ENCODE results near the gene TAS2R13.

The TAS2R13 gene, protein sequence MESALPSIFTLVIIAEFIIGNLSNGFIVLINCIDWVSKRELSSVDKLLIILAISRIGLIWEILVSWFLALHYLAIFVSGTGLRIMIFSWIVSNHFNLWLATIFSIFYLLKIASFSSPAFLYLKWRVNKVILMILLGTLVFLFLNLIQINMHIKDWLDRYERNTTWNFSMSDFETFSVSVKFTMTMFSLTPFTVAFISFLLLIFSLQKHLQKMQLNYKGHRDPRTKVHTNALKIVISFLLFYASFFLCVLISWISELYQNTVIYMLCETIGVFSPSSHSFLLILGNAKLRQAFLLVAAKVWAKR

DNA sequence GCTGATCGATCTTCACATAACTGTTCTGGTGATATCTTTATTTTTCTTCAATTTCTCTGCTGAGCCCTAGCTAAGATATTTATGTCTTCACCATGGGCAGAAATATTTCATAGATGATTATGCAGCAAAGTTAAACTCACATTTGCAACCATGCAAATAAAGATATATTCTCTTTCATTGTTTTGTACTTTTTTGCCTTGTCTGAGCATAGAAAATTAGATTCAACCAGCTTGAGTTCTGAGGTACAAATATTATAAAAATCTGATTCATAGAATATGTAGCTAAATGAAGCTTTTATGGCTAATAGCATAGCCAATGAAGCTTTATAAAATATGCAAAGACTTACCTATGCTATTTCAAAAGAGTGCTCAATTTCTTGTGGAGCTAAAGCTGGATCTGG is at the start of gene TAS2R13:
Gene TAS2R13 (minus strand): TSS at position 101 of the 400 bp plus-strand sequence. CDS start 264 bp downstream, outside the sequence.
- DNase-seq: no peak

DNA sequence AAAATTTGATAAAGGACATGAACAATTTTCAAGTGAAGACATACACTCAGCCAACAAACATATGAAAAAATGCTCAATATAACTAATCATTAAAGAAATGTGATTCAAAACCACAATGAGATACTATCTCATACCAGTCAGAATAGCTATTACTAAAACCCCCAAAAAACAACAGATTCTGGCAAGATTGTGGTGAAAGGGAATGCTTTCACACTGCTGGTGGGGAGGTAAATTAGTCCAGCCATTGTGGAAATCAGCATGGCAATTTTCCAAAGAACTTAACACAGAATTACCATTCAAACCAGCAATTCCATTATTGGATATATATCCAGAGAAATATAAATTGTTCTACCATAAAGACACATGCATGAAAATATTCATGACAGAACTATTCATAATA is 48.4 kb upstream of the TAS2R13 start:
- DNase-seq: no peak

DNA sequence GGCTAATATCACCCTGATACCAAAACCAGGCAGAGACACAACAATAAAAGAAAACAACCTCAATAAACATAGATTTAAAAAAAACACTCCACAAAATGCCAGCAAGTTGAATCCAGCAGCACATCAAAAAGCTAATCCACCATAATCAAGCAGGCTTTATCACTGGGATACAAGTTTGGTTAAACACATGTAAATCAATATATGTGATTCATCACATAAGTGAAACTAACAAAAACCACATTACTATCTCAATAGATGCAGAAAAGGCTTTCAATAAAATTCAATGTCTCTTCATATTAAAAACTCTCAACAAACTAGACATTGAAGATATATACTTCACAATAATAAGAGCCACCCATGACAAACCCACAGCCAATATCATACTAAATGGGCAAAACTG is 46.7 kb upstream of the TAS2R13 start:
- DNase-seq: no peak

DNA sequence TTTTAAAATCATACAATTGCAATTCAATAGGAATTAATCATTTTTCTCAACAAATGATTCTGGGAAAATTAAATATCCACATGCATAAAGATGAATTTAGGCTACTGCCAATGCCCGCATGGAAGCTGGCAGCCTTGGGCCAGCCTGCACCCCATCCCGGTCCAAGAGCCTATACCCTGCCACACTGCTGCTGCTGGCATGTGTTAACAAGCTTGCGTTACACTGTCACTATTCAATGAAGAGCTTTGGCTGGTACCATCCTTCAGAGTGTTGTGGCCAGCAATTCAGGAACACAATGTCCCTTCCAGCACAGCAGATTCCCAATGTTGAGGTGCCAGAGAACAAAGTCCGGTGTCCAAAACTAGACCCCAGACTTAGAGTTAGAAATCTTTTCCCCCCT is 43.3 kb upstream of the TAS2R13 start:
- no peak for DNase-seq

DNA sequence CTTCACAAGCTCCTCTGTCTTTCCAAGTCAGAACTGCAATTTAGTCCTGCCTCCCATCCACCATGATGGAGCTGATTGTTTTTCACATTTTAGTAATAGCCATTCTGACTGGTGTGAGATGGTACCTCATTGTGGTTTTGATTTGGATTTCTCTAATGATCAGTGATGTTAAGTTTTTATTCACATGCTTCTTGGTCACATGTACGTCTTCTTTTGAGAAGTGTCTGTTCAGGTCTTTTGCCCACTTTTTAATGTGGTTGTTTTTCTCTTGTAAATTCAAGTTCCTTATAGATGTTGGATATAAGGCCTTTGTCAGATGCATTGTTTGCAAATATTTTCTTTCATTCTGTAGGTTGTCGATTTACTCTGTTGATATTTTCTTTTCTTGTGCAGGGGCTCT is 33.8 kb upstream of the TAS2R13 start:
- DNase-seq: no peak

DNA sequence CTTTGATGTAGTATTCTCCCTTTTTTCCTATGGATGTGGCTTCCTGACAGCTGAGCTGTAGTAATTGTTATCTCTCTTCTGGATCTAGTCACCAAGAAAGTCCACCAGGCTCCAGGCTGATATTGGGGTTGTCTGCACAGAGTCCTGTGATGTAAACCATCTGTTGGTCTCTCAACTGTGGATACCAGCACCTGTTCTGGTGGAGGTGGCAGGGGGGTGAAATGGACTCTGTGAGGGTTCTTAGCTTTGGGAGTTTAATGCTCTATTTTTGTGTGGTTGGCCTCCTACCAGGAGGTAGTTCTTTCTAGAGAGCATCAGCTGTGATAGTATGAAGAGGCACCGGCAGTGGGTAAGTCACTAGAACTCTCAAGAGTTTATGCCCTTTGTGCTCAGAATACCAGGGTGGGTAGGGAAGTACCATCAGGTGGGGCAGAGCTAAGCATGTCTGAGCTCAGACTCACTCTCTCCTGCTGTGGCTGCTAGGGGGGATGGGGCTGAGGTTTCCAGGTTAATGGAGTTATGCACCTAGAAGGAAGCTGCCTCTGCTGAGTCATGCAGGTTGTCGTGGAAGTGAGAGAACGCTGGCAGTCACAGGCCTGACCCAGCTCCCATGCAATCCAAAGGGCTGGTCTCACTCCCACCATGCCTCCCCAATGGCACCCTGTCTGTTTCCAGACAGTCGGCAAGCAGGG is 32.7 kb upstream of the TAS2R13 start:
- no peak for DNase-seq

DNA sequence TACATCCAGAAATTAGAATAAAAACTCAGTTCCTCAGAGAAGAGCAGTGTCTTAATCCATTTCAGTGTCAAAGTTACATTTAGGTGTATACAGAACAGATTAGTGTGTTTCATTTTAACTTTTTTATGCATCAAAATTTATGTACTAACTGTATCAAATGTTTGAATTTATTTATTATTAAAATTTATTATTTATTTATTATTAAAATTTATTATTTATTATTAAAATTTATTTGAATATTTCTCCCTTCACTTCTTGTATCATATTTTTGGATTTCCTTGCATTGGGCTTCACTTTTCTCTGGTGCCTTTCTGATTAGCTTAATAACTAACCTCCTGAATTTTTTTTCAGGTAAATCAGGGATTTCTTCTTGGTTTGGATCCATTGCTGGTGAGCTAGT is 32.0 kb upstream of the TAS2R13 start:
- no peak for DNase-seq

DNA sequence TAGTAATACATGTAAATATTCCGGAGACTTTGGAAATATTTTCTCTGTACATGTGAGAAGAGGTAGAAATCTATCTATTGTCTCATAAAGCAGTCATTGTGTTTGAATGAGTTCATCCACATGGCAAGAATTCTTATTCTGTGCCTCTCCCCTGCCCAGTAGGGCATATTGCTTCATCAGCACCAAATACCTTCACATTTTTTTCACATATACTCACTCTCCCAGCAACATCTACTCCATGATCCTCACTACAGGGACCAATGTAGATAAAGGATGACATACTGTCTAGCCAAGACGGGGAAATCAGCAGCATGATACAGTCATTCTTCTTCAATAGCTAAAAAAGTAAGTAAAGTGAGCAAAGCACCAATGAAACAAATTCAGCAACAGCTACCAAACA is 31.0 kb upstream of the TAS2R13 start:
- no peak for DNase-seq

DNA sequence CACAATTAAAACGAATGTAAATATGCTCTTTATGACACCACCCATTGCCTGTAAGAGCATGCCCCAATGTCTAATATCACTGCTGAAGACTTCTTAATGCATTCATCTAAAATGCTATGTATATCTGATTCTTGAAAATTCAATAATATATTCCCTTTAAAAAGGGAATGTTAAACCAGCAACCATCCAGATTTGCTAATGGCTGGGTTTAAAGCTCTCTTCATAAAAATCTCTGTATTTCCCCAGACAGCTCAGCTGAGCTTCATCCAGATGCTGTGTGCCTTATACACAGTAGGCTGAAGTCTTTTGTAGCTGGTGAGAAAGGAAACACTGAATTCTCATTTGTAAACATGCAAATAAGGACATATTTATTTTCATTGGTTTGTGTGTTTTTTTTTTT is 29.8 kb upstream of the TAS2R13 start, which contains the start of gene TAS2R14:
Gene TAS2R14 (minus strand): TSS at position 101 of the 400 bp plus-strand sequence. CDS start 56 bp downstream, at position 45.
- DNase-seq: no peak

DNA sequence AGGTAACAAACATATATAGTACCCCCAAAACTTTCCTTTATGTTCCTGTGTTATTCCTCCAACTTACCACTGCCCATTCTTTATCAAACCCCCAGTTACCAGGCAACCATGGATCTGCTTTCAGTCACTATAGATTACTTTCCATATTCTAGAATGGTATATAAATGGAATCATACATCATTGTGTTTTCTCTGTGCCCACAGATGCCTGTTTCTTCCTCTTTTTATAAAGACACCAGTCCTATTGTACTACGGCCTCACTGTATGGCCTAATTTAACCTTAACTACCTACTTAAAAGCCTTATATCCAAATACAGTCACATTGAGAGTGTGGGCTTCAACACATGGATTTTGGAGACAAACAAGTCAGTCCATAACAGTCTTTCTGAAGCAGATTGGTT is 27.1 kb upstream of the TAS2R13 start:
- no peak for DNase-seq

DNA sequence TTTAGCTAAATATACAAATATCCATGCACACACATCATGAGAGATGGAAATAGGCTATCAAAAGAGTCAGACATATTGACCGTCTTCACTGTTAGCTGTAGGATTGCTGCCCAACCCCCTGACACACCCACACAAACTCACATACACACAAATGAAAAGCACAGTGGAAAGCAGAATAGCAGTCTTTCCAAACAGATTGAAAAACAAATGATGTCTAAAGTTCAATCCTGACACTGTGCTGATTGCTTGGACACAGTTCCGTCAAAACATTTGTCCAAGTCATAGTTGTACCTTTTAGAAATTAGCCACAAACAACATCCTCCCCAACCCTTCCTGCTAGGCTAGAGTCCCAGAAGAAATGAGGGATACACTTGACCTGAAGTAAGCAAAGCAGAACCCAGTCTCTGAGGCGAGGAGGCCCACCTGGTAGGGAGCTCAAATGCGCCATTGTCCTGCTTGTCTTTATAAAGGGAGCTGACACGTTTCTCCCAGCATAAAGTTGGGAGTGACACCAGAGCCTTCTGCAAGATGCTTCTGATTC is 19.5 kb upstream of the TAS2R13 start, which contains the start of gene PRH2:
Gene PRH2 (plus strand): TSS at position 491 of the 541 bp plus-strand sequence. CDS start 38 bp downstream, at position 529.
- no peak for DNase-seq

DNA sequence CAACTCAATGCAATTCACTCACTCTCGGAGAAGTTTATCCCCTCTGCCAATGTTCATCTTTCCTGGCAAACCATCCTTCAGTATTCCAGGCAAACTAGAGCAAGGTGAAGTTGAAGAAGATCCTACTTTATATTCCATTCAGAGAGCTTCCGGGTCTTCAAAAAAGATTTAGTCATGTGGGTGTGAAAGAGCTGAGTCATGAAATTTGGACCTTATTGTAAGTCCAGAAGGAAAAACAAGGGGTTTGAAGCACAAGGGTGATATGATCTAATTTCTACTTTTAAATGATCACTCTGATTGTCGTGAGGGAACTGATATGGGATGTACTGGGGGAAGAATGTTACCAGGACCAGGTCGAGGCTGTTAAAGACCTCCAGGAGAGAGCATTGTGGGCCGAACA is 16.9 kb upstream of the TAS2R13 start:
- DNase-seq: no peak

DNA sequence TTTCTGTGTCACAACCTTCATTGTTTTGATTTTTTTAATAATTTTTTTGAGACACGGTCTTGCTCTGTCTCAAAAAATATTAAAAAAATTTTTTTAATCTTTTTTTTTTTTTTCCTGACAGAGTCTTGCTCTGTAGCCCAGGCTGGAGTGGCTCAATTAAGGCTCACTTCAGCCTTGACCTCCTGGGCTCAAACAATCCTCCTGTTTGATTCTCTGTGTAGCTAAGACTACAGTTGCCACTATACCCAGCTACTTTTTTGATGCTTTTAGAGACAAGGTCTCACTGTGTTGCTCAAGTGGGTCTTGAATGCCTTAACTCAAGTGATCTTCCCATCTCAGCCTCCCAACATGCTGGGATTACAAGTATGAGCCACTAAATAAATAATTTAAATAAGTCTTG is 10.4 kb upstream of the TAS2R13 start:
- no peak for DNase-seq

DNA sequence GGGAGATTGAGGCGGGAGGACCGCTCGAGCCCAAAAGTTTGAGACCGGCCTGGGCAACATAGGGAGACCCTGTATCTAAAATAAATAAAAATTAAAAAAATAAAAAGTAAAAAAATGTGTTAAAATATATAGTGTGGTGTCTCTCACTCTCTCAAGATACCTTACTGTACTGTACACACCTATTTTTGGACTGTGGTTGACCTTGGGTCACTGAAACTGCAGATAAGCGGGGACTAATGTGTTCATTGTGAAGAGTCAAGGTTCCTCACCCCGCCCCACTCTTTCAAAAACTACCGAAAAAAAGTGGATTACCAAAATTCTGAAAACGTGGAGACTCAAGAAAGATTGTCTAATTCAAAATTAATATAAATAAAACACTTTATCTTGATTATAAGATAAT is 1.0 kb upstream of the TAS2R13 start:
- no peak for DNase-seq

DNA sequence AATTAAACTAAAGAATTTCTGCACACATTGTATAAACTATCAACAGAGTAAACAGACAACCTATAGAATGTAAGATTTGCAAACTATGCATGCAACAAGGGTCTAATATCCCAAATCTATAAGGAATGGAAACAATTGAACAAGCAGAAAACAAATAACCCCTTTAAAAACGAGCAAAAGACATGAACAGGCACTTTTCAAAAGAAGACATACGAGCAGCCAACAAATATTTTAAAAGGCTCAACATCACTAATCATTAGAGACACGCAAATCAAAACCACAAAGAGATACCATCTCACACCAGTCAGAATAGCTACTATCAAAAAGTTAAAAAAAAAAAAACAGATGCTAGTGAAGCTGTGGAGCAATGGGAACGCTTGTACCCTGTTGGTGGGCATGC is 4.7 kb downstream of the TAS2R13 start:
- no peak for DNase-seq

DNA sequence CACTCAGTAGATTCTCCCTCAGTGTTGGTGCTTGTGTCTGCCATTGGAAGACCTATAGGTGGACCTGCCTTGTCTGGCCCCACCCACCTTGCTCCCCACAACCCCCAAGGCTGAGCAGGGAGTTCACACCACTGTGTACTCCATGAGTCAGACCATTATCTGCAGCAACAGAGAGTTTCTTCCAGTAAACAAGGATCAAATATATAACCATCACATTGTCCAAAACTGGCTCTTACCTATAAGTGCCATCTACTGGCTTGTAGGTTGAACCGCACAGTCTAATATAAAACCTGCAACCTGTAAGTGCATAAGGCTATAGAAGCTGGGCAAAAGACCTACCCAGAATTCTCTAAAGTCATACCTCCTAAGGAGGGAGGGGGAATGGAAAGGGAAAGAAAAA is 7.9 kb downstream of the TAS2R13 start:
- no peak for DNase-seq

DNA sequence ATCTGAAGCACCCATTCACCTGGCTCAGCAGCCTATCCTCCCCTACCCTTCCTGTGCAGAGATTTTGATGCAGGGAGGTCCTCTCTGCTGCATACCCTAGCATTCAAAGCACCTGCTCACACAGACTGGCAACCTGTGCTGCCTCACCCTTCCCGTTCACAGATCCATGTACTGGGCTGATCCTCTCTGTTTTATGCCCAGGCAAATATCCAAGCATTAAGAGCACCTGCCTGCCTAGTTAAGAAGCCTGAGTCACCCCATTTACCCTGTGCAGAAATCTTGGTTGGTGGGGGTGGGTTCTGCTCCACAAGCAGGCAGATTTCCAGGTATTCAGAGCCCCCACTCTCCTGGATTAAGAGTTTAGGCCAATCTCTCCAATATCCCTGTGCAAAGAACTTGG is 8.4 kb downstream of the TAS2R13 start:
- no peak for DNase-seq

DNA sequence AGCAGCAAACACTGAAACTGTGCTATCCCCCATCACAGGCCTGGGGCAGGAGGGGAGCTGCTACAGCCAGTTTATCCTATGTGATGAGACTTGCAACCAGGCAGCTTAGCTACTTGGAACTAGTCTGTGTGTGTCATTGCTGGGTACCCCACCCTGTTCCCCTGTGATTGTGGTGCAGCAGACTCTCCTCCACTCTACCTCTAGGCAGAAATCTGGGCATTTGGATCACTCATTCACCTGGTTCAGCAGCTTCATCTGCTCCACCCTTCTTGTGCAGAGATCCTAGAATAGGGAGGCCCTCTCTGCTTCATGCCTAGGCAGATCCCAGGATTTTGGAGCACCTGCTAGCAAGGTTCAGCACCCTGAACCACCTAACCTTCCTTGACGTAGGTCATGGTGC is 8.8 kb downstream of the TAS2R13 start:
- DNase-seq: no peak

DNA sequence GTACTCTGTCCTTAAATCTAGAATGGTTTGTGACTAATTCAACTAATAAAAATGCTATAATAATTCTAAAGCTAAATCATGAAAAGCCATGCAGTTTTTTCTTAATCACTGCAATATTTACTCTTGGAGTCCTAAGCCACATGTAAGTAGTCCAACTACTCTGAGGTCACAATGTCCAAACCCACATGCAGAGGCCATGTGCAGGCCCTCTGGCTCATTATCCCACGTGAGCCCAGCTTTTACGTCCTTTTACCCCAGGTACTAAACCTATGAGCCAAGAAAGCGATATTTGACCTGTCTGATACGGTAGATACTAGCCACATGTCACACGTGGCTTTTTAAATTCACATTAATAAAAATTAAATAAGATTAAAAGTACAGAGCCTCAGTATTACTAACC is 12.5 kb downstream of the TAS2R13 start:
- no peak for DNase-seq

DNA sequence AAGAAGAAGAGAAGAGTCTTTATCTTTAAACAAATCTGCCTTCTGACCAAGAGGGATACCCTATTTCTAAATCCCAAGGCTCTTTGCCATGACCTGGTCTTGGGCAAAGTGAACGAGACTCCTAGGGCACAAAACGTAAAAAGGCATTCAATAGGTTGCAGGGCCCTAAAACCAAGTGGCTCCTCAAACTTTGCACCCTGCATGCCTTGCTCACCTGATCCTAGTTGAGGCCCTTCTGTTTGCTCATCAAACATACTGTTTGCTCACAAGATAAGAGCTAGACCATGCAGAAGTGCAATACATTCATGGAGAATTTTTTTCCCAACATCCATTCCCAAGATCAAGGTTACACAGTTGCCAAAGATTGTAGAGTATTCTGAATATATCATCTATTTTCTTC is 17.4 kb downstream of the TAS2R13 start:
- DNase-seq: no peak

DNA sequence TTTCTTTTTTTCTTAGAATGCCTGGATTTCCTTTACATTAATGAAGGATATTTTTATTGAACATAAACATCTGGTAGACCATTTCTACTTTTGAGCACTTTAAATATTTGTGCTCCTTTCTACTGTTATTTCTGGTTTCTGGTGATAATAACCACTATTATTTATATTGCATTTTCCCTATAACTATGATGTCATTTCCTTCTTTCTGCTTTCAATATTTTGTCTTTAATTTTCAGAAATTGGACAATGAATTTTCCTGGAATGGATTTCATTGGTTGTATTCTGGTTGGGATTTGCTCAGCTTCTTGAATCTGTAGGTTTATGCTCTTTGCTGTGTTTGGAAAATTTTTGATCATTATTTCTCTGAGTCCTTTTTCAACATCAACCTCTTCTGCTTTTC is 20.1 kb downstream of the TAS2R13 start:
- DNase-seq: no peak

DNA sequence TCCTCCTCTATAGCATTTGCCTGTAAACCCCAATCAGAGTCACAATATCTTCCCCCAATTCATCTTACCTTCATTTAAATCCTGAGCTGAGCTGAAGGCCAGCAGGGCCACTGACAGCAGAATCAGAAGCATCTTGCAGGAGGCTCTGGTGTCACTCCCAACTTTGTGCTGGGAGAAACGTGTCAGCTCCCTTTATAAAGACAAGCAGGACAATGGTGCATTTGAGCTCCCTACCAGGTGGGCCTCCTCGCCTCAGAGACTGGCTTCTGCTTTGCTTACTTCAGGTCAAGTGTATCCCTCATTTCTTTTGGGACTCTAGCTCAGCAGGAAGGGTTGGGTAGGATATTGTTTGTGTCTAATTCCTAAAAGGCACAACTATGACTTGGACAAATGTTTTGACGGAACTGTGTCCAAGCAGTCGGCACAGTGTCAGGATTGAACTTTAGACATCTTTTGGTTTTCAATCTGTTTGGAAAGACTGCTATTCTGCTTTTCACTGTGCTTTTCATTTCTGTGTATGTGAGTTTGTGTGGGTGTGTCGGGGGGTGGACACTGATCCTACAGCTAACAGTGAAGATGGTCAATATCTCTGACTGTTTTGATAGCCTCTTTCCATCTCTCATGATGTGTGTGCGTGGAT is 25.2 kb downstream of the TAS2R13 start, which contains the start of gene PRH1:
Gene PRH1 (minus strand): TSS at position 170 of the 640 bp plus-strand sequence. CDS start 38 bp downstream, at position 132.
- no peak for DNase-seq

DNA sequence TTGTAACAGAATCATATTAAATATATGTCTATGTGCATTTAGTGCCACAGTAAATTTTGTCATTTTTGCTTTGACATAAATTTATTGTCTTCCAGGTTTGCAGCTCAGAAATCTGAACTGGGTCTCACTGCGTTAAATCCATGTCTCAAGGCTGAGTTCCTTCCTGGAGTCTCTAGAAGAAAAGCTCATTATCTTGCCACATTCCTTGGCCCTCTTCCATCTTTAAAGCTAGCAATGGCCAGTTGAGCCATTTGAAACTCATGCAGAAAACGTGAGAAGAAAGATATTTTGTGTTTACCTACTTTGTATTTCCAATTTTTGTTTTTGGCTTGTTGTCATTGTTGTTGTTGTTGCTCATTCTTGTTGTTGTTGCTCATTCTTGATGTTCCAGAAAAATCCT is 36.0 kb downstream of the TAS2R13 start:
- no peak for DNase-seq

DNA sequence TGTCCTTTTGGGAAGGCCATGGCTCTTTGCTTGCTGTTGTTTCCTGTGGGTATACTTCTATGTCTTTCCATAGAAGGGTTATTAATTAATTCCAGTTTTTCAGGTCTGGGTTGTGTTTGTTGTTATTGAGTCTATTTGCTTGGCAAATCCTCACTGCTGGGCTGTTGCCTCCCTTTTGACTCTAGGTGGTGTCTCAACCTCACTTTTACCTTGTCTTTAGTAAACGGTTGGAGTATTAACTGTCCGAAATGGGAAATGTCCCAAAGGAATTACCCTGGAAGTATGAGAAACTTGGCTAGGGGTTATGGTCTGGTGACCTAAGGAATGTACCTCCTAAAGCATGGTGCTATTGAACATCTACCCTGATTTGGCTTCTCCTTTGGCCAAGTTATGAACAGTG is 42.0 kb downstream of the TAS2R13 start:
- no peak for DNase-seq
